Measurements from ENCODE around the gene FBXW4.

DNA sequence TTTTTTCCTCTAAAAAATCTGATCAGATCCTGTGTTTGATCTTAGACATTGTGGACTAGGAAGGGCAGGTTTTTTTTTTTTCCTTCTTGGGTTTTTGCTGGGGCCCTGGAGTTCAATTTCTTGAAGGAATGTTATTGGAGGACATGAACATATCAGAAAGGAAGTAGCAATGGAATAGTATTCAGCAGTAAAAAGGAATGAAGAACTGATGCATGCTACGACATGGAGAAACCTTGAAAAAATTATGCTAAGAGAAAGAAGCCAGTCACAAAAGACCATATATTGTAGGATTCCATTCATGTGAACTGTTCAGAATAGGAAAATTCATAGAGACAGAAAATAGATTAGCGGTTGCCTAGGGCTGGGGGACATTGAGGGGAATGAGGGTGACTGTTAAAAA is 47.0 kb upstream of the FBXW4 start:
- TF ChIP-seq POLR2A (conservative IDR thresholded peaks at IDR 0.05), result no peak
- TF ChIP-seq MYNN (IDR thresholded peaks at IDR 0.05), result no peak
- TF ChIP-seq MYNN (CRISPR knock-in tag; IDR thresholded peaks at IDR 0.05), result no peak
- no peak for TF ChIP-seq NFE2 (IDR thresholded peaks at IDR 0.05; ENCODE audit: low read depth)
- TF ChIP-seq, protein P1, sequence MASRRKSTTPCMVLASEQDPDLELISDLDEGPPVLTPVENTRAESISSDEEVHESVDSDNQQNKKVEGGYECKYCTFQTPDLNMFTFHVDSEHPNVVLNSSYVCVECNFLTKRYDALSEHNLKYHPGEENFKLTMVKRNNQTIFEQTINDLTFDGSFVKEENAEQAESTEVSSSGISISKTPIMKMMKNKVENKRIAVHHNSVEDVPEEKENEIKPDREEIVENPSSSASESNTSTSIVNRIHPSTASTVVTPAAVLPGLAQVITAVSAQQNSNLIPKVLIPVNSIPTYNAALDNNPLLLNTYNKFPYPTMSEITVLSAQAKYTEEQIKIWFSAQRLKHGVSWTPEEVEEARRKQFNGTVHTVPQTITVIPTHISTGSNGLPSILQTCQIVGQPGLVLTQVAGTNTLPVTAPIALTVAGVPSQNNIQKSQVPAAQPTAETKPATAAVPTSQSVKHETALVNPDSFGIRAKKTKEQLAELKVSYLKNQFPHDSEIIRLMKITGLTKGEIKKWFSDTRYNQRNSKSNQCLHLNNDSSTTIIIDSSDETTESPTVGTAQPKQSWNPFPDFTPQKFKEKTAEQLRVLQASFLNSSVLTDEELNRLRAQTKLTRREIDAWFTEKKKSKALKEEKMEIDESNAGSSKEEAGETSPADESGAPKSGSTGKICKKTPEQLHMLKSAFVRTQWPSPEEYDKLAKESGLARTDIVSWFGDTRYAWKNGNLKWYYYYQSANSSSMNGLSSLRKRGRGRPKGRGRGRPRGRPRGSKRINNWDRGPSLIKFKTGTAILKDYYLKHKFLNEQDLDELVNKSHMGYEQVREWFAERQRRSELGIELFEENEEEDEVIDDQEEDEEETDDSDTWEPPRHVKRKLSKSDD (conservative IDR thresholded peaks at IDR 0.05; ENCODE audit: low read length), result no peak
- TF ChIP-seq NCOA1 (IDR thresholded peaks at IDR 0.05; ENCODE audit: low read depth), result no peak
- no peak for TF ChIP-seq FOXJ3 (CRISPR knock-in tag; IDR thresholded peaks at IDR 0.05)
- TF ChIP-seq POLR2AphosphoS5 (IDR thresholded peaks at IDR 0.05; ENCODE audit: control insufficient read depth, insufficient read depth, low read depth, low read length), result no peak

All from K562 (cell line).